ENCODE data around the gene C12orf42.

The C12orf42 gene

DNA sequence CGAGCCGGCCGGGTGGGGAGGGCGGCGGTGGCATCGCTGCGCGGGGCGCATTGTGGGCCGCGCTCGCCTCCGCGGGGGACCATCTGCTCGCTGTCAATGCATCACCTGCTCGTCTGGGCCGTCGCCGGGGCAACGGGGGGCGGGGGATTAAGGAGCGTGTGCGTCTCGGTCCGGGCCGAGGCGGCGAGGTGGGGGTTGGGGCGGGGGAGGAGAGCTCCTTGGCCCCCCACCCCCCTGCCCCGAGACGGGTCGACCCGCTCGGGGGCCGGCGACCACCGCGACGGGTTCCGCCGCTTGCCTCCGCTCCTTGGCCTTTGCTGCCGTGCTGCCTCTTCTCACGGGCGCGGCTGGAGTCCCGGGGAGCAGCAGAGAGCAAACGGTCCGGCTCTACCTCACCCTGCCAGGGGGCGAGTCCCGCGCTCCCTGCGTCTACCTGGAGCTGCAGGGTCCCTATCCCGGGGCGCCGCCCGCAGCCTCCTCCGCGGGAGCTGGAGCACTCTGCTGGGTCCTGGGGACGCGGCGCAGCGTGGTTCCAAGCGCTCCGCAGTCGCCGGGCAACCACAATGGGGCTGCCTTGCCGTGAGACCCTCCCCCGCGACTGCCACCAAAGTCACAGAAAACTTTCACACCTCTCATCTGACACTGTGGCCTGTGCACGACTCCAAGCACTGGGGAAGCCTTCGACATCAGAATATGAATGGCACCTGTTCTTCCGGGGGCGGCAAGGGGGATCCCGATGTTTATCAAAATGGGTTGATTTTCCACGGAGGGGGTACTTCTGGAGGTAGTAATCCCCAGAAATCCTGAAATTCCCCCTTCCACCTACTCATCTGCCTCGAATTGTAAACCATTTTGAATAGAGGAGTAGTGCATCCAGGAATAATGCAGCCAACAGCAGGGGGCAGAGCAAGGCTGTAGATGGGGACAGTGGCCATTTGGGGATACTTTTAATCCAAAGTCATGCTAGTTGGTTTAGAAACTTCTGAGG, at the start of gene C12orf42:
Gene C12orf42, minus strand, starts transcription at position 500 of the 988 bp plus-strand sequence. CDS start 17,542 bp downstream, outside the sequence.
- Histone ChIP-seq H3K27me3 (ENCODE audit: low read depth, low read length) (peaks cover 6% of the 10 kb centered on the region), H3K9me3 (ENCODE audit: control insufficient read depth in 1 of 2, low read length in 2 of 2) (no peaks in the 10 kb centered on the region), H3K36me3 (ENCODE audit: control insufficient read depth in 1 of 2, insufficient read depth in 2 of 2, low read length in 2 of 2) (no peaks in the 10 kb centered on the region), H3K4me1 (ENCODE audit: control insufficient read depth in 1 of 2, insufficient read depth in 2 of 2, low read length in 2 of 2) (peaks cover 0 to 10% of the 10 kb centered on the region in 2 donors), H3K4me3 (ENCODE audit: low read depth in 1 of 2, low read length in 2 of 2) (peak within 1 kb of the TSS in 1 of 2 donors; percentile 62), H3K27ac (ENCODE audit: low read length) (no peak within 1 kb of the TSS)

DNA sequence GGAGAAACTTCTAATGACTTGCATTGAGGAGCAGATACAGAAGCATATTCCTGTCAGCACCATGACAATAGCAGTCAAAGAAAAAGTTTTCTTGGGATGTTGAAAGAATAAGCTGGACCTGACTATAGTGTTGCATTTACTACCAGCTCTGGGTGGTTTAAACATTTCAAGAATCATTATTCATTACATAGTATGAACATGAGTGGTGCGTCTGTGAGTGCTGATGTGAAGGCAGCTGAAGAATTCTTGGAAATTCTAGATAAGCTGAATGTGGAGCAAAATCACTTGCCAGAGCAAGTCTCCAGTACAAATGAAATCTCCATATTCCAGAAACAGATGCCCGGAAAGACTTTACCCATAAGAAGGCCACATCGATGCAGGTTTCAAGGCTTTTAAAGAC, 46.3 kb upstream of the C12orf42 start:
- Histone ChIP-seq H3K36me3 (ENCODE audit: control insufficient read depth in 1 of 2, insufficient read depth in 2 of 2, low read length in 2 of 2) (no peaks in the 10 kb centered on the region), H3K27ac (ENCODE audit: low read length) (no peak overlapping the region), H3K4me3 (ENCODE audit: low read depth in 1 of 2, low read length in 2 of 2) (no peak overlapping the region), H3K9me3 (ENCODE audit: control insufficient read depth in 1 of 2, low read length in 2 of 2) (no peaks in the 10 kb centered on the region), H3K27me3 (ENCODE audit: low read depth, low read length) (no peaks in the 10 kb centered on the region), H3K4me1 (ENCODE audit: control insufficient read depth in 1 of 2, insufficient read depth in 2 of 2, low read length in 2 of 2) (no peaks in the 10 kb centered on the region)

DNA sequence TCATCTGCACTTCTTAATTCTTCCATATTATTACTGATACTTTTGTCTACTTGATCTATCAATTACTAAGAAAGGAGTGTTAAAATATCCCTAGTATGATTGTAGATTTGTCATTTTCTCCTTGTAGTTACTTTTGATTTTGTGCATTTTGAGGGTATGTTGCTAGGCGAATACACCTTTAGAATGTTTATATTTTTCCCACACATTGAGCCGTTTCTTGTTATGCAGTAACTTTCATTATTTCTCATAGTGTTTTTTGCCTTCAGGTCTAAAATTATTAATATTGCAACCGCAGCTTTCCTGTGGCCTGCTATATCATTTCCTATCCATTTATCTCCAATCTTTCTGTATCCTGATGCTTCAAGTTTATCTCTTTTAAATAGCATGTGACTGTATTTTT, 44.6 kb upstream of the C12orf42 start:
- no peaks in the 10 kb centered on the region for H3K9me3 ChIP-seq (ENCODE audit: control insufficient read depth in 1 of 2, low read length in 2 of 2)
- H3K4me3 ChIP-seq (ENCODE audit: low read depth in 1 of 2, low read length in 2 of 2), result no peak overlapping the region
- H3K36me3 ChIP-seq (ENCODE audit: control insufficient read depth in 1 of 2, insufficient read depth in 2 of 2, low read length in 2 of 2), result no peaks in the 10 kb centered on the region
- no peaks in the 10 kb centered on the region for H3K27me3 ChIP-seq (ENCODE audit: low read depth, low read length)
- no peak overlapping the region for H3K27ac ChIP-seq (ENCODE audit: low read length)
- H3K4me1 ChIP-seq (ENCODE audit: control insufficient read depth in 1 of 2, insufficient read depth in 2 of 2, low read length in 2 of 2), result no peaks in the 10 kb centered on the region

DNA sequence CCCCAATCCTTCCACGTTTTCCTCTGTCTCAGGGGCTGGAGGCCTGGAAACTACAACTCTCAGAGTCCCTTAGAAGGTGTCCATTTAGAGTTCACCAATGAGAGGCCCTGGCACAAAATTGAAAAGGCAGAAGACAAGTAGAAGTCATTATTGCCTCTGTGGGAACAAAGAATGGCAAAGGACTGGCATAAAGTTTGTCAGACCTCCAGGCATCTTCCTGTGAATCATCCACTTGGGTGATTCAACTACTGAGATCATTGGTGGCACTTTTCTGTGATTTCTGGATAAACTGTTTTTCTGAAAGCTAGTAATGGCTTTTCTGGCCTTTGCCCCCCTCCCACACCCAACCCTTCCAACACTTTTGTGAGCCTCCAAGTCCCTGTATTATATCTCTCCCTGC, 42.6 kb upstream of the C12orf42 start:
- Histone ChIP-seq H3K4me3 (ENCODE audit: low read depth in 1 of 2, low read length in 2 of 2) (no peak overlapping the region), H3K36me3 (ENCODE audit: control insufficient read depth in 1 of 2, insufficient read depth in 2 of 2, low read length in 2 of 2) (no peaks in the 10 kb centered on the region), H3K27ac (ENCODE audit: low read length) (no peak overlapping the region), H3K9me3 (ENCODE audit: control insufficient read depth in 1 of 2, low read length in 2 of 2) (no peaks in the 10 kb centered on the region), H3K27me3 (ENCODE audit: low read depth, low read length) (no peaks in the 10 kb centered on the region), H3K4me1 (ENCODE audit: control insufficient read depth in 1 of 2, insufficient read depth in 2 of 2, low read length in 2 of 2) (no peaks in the 10 kb centered on the region)

DNA sequence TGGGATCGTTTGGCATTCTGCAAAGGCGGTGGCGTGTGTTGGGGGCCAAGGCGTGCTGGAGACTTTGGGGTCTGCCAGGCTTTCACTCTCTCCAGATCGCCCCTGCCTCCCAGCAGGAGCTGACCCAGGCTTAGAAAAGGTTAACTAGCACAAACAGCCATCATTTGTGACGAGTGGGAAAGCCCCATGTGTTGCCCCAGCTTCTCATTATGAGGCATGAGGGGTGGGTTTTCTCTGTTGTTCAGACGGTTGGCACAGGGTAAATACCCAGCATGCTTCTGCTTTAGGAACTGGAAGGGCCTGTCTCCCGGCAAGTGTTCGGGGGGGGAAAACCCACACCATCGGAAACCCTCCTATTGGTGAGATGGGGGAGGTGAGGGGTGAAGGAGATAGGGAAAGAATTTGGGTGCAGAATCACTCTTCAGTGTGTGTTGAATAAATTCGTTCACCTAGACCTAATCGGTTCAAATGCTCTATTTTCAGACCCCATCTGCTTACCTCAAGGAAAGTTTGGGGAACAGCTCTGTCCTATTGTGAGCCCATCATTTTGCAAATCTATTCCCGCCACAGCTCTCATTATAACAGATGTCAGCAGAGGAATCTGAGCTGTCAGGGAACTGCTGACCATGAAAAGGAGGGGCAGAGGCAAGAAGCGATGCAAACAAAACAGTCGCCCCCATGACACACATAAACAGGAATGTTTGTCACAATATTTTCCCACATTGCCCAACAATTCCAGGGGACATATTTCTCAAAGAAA, 34.7 kb upstream of the C12orf42 start:
- no peaks in the 10 kb centered on the region for H3K27me3 ChIP-seq (ENCODE audit: low read depth, low read length)
- no peak overlapping the region for H3K4me3 ChIP-seq (ENCODE audit: low read depth in 1 of 2, low read length in 2 of 2)
- H3K4me1 ChIP-seq (ENCODE audit: control insufficient read depth in 1 of 2, insufficient read depth in 2 of 2, low read length in 2 of 2), result no peaks in the 10 kb centered on the region
- H3K9me3 ChIP-seq (ENCODE audit: control insufficient read depth in 1 of 2, low read length in 2 of 2), result no peaks in the 10 kb centered on the region
- no peaks in the 10 kb centered on the region for H3K36me3 ChIP-seq (ENCODE audit: control insufficient read depth in 1 of 2, insufficient read depth in 2 of 2, low read length in 2 of 2)
- no peak overlapping the region for H3K27ac ChIP-seq (ENCODE audit: low read length)

DNA sequence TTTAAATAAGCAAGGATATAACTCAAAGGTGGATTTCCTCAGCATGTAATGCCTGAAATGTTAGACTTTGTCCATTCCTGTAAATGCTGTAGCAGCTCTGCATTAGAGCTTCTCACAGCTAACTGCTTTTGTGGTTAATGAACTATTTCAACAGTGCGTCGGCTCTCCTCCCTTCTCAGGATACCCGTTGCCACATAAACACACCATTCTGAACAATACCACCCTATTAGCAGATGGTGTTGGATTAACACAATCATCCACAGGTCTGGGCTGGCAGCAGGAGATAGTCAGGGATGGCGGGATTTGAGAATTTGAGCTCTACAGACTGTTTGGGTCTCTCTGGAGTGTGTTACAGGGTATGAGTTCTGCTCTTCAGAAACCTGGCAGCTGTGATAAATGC, 33.5 kb upstream of the C12orf42 start:
- Histone ChIP-seq H3K4me3 (ENCODE audit: low read depth in 1 of 2, low read length in 2 of 2) (no peak overlapping the region), H3K4me1 (ENCODE audit: control insufficient read depth in 1 of 2, insufficient read depth in 2 of 2, low read length in 2 of 2) (no peaks in the 10 kb centered on the region), H3K27ac (ENCODE audit: low read length) (no peak overlapping the region), H3K9me3 (ENCODE audit: control insufficient read depth in 1 of 2, low read length in 2 of 2) (no peaks in the 10 kb centered on the region), H3K27me3 (ENCODE audit: low read depth, low read length) (no peaks in the 10 kb centered on the region), H3K36me3 (ENCODE audit: control insufficient read depth in 1 of 2, insufficient read depth in 2 of 2, low read length in 2 of 2) (no peaks in the 10 kb centered on the region)

DNA sequence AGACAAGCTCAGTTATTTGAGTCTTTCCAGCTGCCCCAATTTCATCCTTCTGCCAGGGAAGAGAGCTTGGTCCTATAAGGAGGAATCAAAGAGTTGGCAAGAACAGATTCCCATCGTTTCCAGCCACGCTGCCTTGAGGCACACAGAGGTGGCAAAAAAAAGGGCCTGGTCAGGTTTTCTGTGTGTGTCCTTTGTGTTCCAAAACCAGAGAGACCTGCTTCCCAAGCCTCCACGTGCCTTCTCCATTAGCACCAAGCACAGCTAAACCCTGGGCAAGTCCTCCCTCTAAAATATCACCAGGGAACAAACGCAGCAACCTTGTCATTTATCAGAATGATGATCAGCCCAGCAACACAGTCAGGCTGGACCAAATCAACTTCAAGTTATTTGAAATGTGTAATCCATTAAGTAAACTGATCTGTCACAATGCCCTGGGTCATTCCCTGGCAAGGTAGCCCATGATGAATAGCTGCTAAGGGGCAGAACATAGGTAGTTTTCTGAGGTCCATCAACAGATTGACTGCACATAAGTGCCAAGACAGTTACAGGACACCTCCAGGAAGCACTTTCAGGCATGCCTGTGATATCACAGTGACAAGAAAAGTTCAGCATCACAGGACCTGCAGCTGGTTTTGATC, 28.6 kb upstream of the C12orf42 start:
- Histone ChIP-seq H3K9me3 (ENCODE audit: control insufficient read depth in 1 of 2, low read length in 2 of 2) (no peaks in the 10 kb centered on the region), H3K4me1 (ENCODE audit: control insufficient read depth in 1 of 2, insufficient read depth in 2 of 2, low read length in 2 of 2) (no peaks in the 10 kb centered on the region), H3K36me3 (ENCODE audit: control insufficient read depth in 1 of 2, insufficient read depth in 2 of 2, low read length in 2 of 2) (no peaks in the 10 kb centered on the region), H3K27me3 (ENCODE audit: low read depth, low read length) (peaks cover 4% of the 10 kb centered on the region), H3K27ac (ENCODE audit: low read length) (no peak overlapping the region), H3K4me3 (ENCODE audit: low read depth in 1 of 2, low read length in 2 of 2) (no peak overlapping the region)

DNA sequence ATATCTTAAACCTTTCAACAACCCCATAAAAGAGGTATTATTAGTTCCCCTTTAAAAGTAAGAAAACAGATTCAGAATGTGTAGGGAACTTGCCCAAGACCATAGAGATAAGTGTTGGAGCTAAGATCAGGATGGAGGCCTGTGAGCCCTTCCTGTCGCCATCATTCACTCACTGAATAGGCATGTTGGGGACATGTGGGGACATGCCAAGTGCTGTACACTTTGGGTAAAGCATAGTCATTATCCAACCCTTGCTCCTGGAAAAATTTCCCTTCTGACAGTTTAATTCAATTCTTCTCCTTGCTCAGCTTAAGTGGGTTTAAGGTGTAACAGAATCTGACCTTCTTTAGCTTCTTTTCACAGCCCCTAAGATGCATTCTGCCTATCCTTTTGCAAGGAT, 28.0 kb upstream of the C12orf42 start:
- no peak overlapping the region for H3K4me3 ChIP-seq (ENCODE audit: low read depth in 1 of 2, low read length in 2 of 2)
- no peaks in the 10 kb centered on the region for H3K4me1 ChIP-seq (ENCODE audit: control insufficient read depth in 1 of 2, insufficient read depth in 2 of 2, low read length in 2 of 2)
- H3K9me3 ChIP-seq (ENCODE audit: control insufficient read depth in 1 of 2, low read length in 2 of 2), result no peaks in the 10 kb centered on the region
- H3K27me3 ChIP-seq (ENCODE audit: low read depth, low read length), result peaks cover 4% of the 10 kb centered on the region
- no peaks in the 10 kb centered on the region for H3K36me3 ChIP-seq (ENCODE audit: control insufficient read depth in 1 of 2, insufficient read depth in 2 of 2, low read length in 2 of 2)
- H3K27ac ChIP-seq (ENCODE audit: low read length), result no peak overlapping the region

DNA sequence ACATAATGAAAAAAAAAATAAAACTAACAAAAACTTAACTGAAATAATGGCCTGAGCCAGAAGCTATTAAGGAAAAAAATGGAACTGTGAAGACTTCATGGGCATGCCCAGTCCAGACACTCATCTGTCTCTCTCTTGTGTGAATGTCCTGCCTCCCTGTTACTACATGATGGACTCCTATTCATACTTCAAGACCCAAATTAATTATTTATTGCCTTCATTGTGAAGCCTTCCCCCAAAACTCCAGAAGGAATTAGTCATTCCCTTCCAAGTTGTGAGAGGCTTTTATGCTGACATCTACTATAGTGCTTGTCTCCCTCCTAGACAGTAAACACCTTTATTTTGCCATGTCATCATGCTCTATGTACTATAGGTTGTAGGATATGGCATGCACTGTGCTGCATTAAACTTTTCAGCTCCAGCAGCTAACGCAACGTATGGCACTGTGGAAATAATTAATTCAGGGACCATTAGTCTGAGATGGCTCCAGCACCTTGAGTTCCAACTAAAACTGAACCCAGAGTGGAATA, 25.0 kb upstream of the C12orf42 start:
- Histone ChIP-seq H3K4me1 (ENCODE audit: control insufficient read depth in 1 of 2, insufficient read depth in 2 of 2, low read length in 2 of 2) (no peaks in the 10 kb centered on the region), H3K36me3 (ENCODE audit: control insufficient read depth in 1 of 2, insufficient read depth in 2 of 2, low read length in 2 of 2) (no peaks in the 10 kb centered on the region), H3K9me3 (ENCODE audit: control insufficient read depth in 1 of 2, low read length in 2 of 2) (no peaks in the 10 kb centered on the region), H3K27me3 (ENCODE audit: low read depth, low read length) (peaks cover 4% of the 10 kb centered on the region), H3K27ac (ENCODE audit: low read length) (no peak overlapping the region), H3K4me3 (ENCODE audit: low read depth in 1 of 2, low read length in 2 of 2) (no peak overlapping the region)

DNA sequence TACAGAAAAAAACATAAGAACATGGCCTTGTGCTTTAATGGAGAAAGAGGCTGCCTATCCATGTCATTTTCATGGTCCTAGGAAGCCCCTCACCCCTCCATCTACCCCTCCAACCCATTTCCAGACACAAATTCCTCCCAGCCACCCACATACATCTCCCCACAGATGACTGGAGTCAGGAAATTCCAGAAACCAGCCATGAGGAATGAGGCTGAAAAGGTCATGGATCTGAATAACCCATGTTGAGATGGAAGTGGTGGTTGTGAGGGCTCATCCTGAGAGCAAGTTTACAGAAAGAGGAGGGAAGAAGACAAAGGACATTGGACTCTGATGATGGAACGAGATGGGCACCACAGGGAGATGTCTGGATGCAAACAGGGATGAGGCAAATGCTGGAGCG, 23.9 kb upstream of the C12orf42 start:
- peaks cover 4% of the 10 kb centered on the region for H3K27me3 ChIP-seq (ENCODE audit: low read depth, low read length)
- H3K27ac ChIP-seq (ENCODE audit: low read length), result no peak overlapping the region
- no peak overlapping the region for H3K4me3 ChIP-seq (ENCODE audit: low read depth in 1 of 2, low read length in 2 of 2)
- H3K36me3 ChIP-seq (ENCODE audit: control insufficient read depth in 1 of 2, insufficient read depth in 2 of 2, low read length in 2 of 2), result no peaks in the 10 kb centered on the region
- H3K4me1 ChIP-seq (ENCODE audit: control insufficient read depth in 1 of 2, insufficient read depth in 2 of 2, low read length in 2 of 2), result no peaks in the 10 kb centered on the region
- H3K9me3 ChIP-seq (ENCODE audit: control insufficient read depth in 1 of 2, low read length in 2 of 2), result no peaks in the 10 kb centered on the region

DNA sequence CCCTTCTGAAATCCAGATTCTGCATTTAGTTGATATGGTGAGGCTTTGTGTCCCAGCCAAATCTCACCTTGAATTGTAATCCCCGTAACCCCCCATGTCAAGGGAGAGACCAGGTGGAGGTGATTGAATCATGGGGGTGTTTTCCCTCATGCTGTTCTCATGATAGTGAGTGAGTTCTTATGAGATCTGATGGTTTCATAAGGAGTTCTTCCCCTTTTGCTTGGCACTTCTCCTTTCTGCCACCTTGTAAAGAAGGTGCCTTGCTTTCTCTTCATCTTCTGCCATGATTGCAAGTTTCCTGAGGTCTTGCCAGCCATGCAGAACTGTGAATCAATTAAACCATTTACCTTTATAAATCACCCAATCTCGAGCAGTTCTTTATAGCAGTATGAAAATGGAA, 23.1 kb upstream of the C12orf42 start:
- no peaks in the 10 kb centered on the region for H3K36me3 ChIP-seq (ENCODE audit: control insufficient read depth in 1 of 2, insufficient read depth in 2 of 2, low read length in 2 of 2)
- no peak overlapping the region for H3K4me3 ChIP-seq (ENCODE audit: low read depth in 1 of 2, low read length in 2 of 2)
- no peak overlapping the region for H3K27ac ChIP-seq (ENCODE audit: low read length)
- H3K9me3 ChIP-seq (ENCODE audit: control insufficient read depth in 1 of 2, low read length in 2 of 2), result no peaks in the 10 kb centered on the region
- H3K27me3 ChIP-seq (ENCODE audit: low read depth, low read length), result peaks cover 4% of the 10 kb centered on the region
- no peaks in the 10 kb centered on the region for H3K4me1 ChIP-seq (ENCODE audit: control insufficient read depth in 1 of 2, insufficient read depth in 2 of 2, low read length in 2 of 2)
